LNCaP clone FGC (cell line): ENCODE data around the gene SMARCD3.

ENCODE experiments used
- DNase-seq: peaks from one replicate; pipeline ENCODE4 v3.0.0-alpha.2; 2011; ENCODE audit warnings: low read depth
- H3K4me3 ChIP-seq: 2 replicates; pipeline ENCODE4 v1.5.1; 2011; ENCODE audit warnings: mild to moderate bottlenecking, low read depth, low read length, control low read depth
- TF ChIP-seq, protein P1 (sequence below): IDR thresholded peaks from 2 replicates; pipeline ENCODE4 v1.5.1; 2012; ENCODE audit warnings: mild to moderate bottlenecking; ENCODE audit not compliant: control insufficient read depth, insufficient read depth; ENCODE audit errors: extremely low read depth

The SMARCD3 gene

DNA sequence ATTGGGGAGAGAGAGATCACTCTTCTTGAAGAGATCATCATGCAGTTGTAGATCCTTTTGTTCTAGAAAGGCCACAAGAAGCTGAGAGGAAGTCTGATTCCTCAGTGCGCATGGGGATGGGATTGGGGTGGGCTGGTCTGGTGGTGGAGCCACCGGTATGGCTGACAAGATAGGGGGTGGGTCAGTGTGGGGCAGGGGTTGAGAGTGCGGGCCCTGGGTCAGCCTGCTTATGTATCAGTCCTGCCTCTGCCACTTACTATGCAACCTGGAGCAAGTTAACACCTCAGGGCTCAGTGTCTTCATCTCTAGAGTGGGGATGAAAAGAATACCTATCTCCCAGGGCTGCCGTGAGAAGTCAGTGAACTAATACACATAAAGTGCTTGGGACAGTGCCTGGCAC, 8.0 kb downstream of the SMARCD3 start:
- DNase-seq, result no peak
- TF ChIP-seq, protein P1, sequence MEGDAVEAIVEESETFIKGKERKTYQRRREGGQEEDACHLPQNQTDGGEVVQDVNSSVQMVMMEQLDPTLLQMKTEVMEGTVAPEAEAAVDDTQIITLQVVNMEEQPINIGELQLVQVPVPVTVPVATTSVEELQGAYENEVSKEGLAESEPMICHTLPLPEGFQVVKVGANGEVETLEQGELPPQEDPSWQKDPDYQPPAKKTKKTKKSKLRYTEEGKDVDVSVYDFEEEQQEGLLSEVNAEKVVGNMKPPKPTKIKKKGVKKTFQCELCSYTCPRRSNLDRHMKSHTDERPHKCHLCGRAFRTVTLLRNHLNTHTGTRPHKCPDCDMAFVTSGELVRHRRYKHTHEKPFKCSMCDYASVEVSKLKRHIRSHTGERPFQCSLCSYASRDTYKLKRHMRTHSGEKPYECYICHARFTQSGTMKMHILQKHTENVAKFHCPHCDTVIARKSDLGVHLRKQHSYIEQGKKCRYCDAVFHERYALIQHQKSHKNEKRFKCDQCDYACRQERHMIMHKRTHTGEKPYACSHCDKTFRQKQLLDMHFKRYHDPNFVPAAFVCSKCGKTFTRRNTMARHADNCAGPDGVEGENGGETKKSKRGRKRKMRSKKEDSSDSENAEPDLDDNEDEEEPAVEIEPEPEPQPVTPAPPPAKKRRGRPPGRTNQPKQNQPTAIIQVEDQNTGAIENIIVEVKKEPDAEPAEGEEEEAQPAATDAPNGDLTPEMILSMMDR, result no peak
- no peak overlapping the region for H3K4me3 ChIP-seq

DNA sequence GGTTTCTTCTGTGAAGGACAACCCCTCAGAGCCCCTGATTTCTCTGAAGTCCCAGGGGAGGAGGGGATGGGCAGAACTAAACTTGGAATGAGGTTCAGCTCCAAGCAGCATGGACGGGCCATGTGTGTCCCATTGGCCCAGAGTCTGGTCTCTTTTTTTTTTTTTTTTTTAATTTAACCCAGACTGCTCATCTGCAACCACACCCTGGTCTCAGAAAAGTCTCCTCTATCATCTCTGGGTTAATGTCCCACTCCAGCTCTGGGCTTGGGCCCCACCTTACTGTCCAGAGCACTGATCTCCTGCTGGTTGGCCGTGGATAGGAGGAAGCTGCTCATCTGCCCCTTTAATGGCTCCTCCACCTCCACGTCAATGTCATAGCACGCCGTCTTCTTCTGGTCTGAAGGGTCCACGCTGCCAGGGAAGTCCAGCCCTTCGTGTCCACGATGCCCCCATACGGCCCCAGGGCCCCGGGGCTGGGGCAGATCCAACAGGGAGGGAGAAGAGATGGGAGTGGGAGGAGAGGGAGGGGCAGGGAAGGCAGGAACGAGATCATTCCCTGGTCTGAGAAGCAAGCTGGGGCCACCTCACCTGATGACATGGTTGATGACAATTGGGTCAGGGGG, 8.5 kb downstream of the SMARCD3 start:
- TF ChIP-seq, protein P1, result no peak
- no peak overlapping the region for H3K4me3 ChIP-seq
- DNase-seq, result no peak

DNA sequence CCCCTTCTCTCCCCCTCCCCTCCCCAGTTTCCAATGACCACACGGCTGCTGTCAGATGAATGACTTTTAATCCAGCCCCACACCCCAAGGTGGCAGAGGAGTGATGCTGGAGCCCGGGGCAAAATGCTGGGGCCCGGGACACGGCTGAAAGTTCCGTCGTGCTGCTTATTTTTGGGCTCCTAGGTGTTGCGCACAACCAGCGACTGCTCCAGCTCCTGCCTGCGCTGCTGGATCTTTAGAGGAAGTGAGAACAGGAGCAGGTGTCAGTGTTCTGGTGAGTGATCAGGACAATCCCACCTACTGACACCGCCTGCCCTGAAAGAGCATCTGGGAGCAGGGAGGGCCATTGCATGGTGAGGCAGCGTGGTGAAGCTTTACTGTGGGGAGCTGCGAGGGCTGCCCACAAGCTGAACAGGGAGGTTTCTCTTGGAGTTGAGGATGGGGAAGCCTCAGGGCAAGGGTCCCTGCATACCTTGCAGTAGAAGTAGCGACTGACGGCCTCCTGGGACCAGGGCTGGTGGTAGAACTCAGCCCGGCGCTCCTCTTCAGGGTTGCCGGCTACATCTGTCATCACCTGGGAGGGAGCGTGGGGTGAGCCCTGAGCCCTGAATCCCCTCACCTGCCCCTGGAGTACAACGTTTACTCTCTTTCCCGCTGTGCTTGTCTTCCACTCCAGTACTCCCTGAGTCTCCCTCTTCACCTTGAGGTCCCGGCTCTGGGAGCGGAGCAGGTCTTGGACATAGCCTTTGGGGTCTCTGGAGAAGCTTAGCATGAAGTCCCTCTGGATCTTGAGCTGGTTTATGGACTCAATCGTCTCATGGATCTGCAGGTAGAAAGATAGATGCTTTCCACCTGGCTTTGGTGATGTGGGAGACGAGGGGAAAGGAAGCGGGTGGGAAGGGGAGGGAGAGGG, 9.3 kb downstream of the SMARCD3 start:
- H3K4me3 ChIP-seq, result no peak overlapping the region
- no peak for DNase-seq
- TF ChIP-seq, protein P1, result no peak

DNA sequence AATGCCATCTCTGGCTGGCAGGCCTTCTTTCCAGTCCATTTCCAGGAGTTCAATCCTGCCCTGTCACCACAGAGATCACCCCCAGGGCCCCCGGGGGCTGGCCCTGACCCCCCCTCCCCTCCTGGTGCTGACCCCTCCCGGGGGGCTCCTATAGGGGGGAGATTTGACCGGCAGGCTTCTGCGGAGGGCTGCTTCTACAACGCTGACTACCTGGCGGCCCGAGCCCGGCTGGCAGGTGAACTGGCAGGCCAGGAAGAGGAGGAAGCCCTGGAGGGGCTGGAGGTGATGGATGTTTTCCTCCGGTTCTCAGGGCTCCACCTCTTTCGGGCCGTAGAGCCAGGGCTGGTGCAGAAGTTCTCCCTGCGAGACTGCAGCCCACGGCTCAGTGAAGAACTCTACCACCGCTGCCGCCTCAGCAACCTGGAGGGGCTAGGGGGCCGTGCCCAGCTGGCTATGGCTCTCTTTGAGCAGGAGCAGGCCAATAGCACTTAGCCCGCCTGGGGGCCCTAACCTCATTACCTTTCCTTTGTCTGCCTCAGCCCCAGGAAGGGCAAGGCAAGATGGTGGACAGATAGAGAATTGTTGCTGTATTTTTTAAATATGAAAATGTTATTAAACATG, 10.2 kb downstream of the SMARCD3 start:
- no peak overlapping the region for H3K4me3 ChIP-seq
- no peak for DNase-seq
- TF ChIP-seq, protein P1, result no peak

DNA sequence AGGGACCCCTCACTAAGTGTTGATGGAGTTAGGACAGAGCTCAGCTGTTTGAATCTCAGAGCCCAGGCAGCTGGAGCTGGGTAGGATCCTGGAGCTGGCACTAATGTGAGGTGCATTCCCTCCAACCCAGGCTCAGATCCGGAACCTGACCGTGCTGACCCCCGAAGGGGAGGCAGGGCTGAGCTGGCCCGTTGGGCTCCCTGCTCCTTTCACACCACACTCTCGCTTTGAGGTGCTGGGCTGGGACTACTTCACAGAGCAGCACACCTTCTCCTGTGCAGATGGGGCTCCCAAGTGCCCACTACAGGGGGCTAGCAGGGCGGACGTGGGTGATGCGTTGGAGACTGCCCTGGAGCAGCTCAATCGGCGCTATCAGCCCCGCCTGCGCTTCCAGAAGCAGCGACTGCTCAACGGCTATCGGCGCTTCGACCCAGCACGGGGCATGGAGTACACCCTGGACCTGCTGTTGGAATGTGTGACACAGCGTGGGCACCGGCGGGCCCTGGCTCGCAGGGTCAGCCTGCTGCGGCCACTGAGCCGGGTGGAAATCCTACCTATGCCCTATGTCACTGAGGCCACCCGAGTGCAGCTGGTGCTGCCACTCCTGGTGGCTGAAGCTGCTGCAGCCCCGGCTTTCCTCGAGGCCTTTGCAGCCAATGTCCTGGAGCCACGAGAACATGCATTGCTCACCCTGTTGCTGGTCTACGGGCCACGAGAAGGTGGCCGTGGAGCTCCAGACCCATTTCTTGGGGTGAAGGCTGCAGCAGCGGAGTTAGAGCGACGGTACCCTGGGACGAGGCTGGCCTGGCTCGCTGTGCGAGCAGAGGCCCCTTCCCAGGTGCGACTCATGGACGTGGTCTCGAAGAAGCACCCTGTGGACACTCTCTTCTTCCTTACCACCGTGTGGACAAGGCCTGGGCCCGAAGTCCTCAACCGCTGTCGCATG, 11.0 kb downstream of the SMARCD3 start:
- no peak for DNase-seq
- TF ChIP-seq, protein P1, result no peak
- H3K4me3 ChIP-seq, result no peak overlapping the region

DNA sequence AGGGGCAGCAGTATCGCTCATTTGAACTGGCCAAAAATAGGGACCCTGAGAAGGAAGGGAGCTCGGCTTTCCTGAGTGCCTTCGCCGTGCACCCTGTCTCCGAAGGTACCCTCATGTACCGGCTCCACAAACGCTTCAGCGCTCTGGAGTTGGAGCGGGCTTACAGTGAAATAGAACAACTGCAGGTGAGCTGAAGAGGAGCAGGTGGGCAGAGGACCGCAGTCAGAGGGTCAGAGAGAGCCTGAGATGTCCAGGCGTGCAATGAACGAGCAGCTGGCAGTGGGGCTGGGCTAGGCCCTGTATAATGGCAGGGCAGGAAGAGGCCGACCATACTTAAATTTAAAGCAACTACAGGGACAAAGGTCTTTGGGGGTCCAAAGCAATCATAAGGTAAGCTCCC, 12.1 kb downstream of the SMARCD3 start:
- H3K4me3 ChIP-seq, result no peak overlapping the region
- TF ChIP-seq, protein P1, result no peak
- DNase-seq, result no peak
